ENCODE results near the gene FXYD5. TPM values are rescaled to one million over a fixed set of nuclear protein-coding genes. Genes with fewer than 3 reads are reported as not detected.

Gene FXYD5
- total and polyA plus RNA-seq, 2 donors (not counting 3 experiments of a cell fraction or from before 2014, with no cell fraction given): 223 to 290 TPM

GRCh38 chr19:35205733-35206323 is 51.3 kb downstream of the FXYD5 start:
- ChIA-PET CTCF (interaction anchor here (1.1 kb wide), 1 partner anchor 289 kb away, joined by 3 read pairs; no protein-coding TSS in a partner anchor), POLR2A (no interaction called here)
- H3K9me1 ChIP-seq (replicated peaks; ENCODE audit: control insufficient read depth, extremely low read depth, insufficient read depth, low read length): no peaks in the 10 kb centered on the region
- H3K9ac ChIP-seq (replicated peaks; ENCODE audit: extremely low read depth, insufficient read depth, low read length): no peak overlapping the region
- H3K4me3 ChIP-seq (replicated peaks in 1 of 3; ENCODE audit: insufficient read depth in 1 of 3, low read depth in 1 of 3, low read length in 3 of 3): no peak overlapping the region
- no peaks in the 10 kb centered on the region for H4K20me1 ChIP-seq (replicated peaks; ENCODE audit: control insufficient read depth, extremely low read depth, insufficient read depth, low read length)
- dilution Hi-C loops (cut with MboI; ENCODE audit: extremely low pct_ligation_motif_present, low sequenced_read_pairs): no loop called here
- H2AFZ ChIP-seq (ENCODE audit: low read depth, low read length): no peak overlapping the region
- BruUV-seq (replicated peaks): no TSS peak
- no peaks in the 10 kb centered on the region for H3K79me2 ChIP-seq (ENCODE audit: control insufficient read depth, insufficient read depth, low read length)
- no peaks in the 10 kb centered on the region for H3K9me3 ChIP-seq (replicated peaks; ENCODE audit: control insufficient read depth, insufficient read depth, low read length)
- peaks cover 0 to 4% of the 10 kb centered on the region in 2 experiments for H3K27me3 ChIP-seq (ENCODE audit: control insufficient read depth in 2 of 2, insufficient read depth in 2 of 2, low read length in 2 of 2)
- no peaks in the 10 kb centered on the region for H3K36me3 ChIP-seq (ENCODE audit: control insufficient read depth in 2 of 2, extremely low read depth in 1 of 2, insufficient read depth in 2 of 2, low read length in 2 of 2)
- H3K27ac ChIP-seq (ENCODE audit: insufficient read depth, low read depth, low read length): no peak overlapping the region
- DNase-seq (ENCODE audit: low read depth, low spot score): no peak
- intact Hi-C loops (cut with micrococcal nuclease): no loop called here
- no peaks in the 10 kb centered on the region for H3K4me1 ChIP-seq (ENCODE audit: control insufficient read depth, extremely low read depth, insufficient read depth, low read length)
- no peak overlapping the region for H3K4me2 ChIP-seq (ENCODE audit: insufficient read depth, low read length)
- no peak for FAIRE-seq
- no peak for TF ChIP-seq POLR2A (IDR thresholded peaks at IDR 0.05; ENCODE audit: low read depth, low read length)
- no peak for TF ChIP-seq MYC (IDR thresholded peaks at IDR 0.05; ENCODE audit: low read depth, low read length)
- no peak for TF ChIP-seq EZH2 (IDR thresholded peaks at IDR 0.05; ENCODE audit: borderline replicate concordance, low read depth, low read length, severe bottlenecking)
- TF ChIP-seq MAX (IDR thresholded peaks at IDR 0.05; ENCODE audit: insufficient read depth, insufficient read length): no peak
- TF ChIP-seq FOS (IDR thresholded peaks at IDR 0.05; ENCODE audit: borderline replicate concordance, insufficient read depth, low read length): no peak
- no peak for TF ChIP-seq JUN (IDR thresholded peaks at IDR 0.05; ENCODE audit: borderline replicate concordance, insufficient read depth, insufficient read length, low read depth)
- TF ChIP-seq CTCF (IDR thresholded peaks at IDR 0.05; ENCODE audit: extremely low read depth in 1 of 2, insufficient read depth in 1 of 2, low read depth in 1 of 2, low read length in 2 of 2): no peak
- no peak for TF ChIP-seq POLR2AphosphoS5 (IDR thresholded peaks at IDR 0.05; ENCODE audit: insufficient read depth, low read depth, low read length)
- TF ChIP-seq GATA2 (IDR thresholded peaks at IDR 0.05; ENCODE audit: insufficient read depth, insufficient read length, low read depth, low read length): no peak

All from endothelial cell of umbilical vein (primary cell).